HL-60 (cell line): ENCODE data around the gene COL4A4.

Experiments used
- DNase-seq, 2 experiments: peaks; one replicate each; pipeline ENCODE4 v3.0.0-alpha.2; 2010 to 2020; ENCODE audit warnings: low read depth in 1 of 2, low spot score in 1 of 2
- H3K27ac ChIP-seq: fragments of 250-450 bp; sonication (Bioruptor Pico); replicated peaks from 2 replicates; pipeline ENCODE4 v1.5.1; 2020; ENCODE audit warnings: mild to moderate bottlenecking, moderate library complexity
- H3K27me3 ChIP-seq: fragments of 250-450 bp; sonication (Bioruptor Pico); 2 replicates; pipeline ENCODE4 v1.5.1; 2021; ENCODE audit warnings: mild to moderate bottlenecking, moderate library complexity; ENCODE audit not compliant: insufficient read depth, poor library complexity, severe bottlenecking
- H3K4me3 ChIP-seq: replicated peaks from 2 replicates; pipeline ENCODE4 v1.5.1; 2011; ENCODE audit warnings: mild to moderate bottlenecking, control low read depth, low read length; ENCODE audit not compliant: insufficient read depth
- GABPA ChIP-seq: IDR thresholded peaks from 2 replicates; pipeline ENCODE4 v1.6.1; 2012; ENCODE audit warnings: low read depth
- POLR2AphosphoS5 ChIP-seq: IDR thresholded peaks from 2 replicates; pipeline ENCODE4 v1.6.1; 2012; ENCODE audit warnings: low read depth
- SPI1 ChIP-seq: IDR thresholded peaks from 2 replicates; pipeline ENCODE4 v1.6.1; 2012; ENCODE audit warnings: low read depth, mild to moderate bottlenecking, borderline replicate concordance
- TF ChIP-seq, protein P1 (sequence below): IDR thresholded peaks from 2 replicates; pipeline ENCODE4 v1.6.1; 2012; ENCODE audit warnings: low read depth; ENCODE audit not compliant: insufficient replicate concordance
- TF ChIP-seq, protein P2 (sequence below): IDR thresholded peaks from one replicate; pipeline ENCODE4 v1.5.1; 2011; ENCODE audit warnings: low read length, control low read depth, inconsistent platforms; ENCODE audit not compliant: insufficient read depth

The COL4A4 gene

DNA sequence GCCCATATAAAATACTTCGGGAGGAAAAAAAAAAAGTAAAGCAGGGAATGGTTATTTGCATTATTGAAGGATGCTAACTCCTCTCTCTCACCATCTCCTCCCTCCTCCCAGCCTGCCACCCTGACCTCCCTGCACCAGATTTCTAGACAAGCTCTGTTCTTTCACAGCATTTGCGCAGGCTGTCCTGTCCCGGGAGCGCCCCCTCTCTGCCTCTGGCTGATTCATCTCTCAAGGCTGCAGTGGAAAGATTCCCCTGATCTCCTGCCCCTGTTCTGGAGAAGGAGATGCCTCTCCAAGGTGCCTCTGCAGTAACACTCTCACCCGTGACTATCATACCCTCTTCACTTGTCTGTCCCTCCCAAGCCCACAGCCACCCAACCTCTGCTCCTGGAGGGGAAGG is 38.5 kb downstream of the COL4A4 start:
- TF ChIP-seq, protein P1, sequence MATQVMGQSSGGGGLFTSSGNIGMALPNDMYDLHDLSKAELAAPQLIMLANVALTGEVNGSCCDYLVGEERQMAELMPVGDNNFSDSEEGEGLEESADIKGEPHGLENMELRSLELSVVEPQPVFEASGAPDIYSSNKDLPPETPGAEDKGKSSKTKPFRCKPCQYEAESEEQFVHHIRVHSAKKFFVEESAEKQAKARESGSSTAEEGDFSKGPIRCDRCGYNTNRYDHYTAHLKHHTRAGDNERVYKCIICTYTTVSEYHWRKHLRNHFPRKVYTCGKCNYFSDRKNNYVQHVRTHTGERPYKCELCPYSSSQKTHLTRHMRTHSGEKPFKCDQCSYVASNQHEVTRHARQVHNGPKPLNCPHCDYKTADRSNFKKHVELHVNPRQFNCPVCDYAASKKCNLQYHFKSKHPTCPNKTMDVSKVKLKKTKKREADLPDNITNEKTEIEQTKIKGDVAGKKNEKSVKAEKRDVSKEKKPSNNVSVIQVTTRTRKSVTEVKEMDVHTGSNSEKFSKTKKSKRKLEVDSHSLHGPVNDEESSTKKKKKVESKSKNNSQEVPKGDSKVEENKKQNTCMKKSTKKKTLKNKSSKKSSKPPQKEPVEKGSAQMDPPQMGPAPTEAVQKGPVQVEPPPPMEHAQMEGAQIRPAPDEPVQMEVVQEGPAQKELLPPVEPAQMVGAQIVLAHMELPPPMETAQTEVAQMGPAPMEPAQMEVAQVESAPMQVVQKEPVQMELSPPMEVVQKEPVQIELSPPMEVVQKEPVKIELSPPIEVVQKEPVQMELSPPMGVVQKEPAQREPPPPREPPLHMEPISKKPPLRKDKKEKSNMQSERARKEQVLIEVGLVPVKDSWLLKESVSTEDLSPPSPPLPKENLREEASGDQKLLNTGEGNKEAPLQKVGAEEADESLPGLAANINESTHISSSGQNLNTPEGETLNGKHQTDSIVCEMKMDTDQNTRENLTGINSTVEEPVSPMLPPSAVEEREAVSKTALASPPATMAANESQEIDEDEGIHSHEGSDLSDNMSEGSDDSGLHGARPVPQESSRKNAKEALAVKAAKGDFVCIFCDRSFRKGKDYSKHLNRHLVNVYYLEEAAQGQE: no peak
- TF ChIP-seq, protein P2, sequence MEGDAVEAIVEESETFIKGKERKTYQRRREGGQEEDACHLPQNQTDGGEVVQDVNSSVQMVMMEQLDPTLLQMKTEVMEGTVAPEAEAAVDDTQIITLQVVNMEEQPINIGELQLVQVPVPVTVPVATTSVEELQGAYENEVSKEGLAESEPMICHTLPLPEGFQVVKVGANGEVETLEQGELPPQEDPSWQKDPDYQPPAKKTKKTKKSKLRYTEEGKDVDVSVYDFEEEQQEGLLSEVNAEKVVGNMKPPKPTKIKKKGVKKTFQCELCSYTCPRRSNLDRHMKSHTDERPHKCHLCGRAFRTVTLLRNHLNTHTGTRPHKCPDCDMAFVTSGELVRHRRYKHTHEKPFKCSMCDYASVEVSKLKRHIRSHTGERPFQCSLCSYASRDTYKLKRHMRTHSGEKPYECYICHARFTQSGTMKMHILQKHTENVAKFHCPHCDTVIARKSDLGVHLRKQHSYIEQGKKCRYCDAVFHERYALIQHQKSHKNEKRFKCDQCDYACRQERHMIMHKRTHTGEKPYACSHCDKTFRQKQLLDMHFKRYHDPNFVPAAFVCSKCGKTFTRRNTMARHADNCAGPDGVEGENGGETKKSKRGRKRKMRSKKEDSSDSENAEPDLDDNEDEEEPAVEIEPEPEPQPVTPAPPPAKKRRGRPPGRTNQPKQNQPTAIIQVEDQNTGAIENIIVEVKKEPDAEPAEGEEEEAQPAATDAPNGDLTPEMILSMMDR: no peak
- no peak for TF ChIP-seq SPI1
- no peak for TF ChIP-seq POLR2AphosphoS5
- no peak for TF ChIP-seq GABPA
- no peak for DNase-seq
- H3K27ac ChIP-seq: no peak overlapping the region
- H3K27me3 ChIP-seq: peaks cover 2% of the 10 kb centered on the region
- H3K4me3 ChIP-seq: no peak overlapping the region

DNA sequence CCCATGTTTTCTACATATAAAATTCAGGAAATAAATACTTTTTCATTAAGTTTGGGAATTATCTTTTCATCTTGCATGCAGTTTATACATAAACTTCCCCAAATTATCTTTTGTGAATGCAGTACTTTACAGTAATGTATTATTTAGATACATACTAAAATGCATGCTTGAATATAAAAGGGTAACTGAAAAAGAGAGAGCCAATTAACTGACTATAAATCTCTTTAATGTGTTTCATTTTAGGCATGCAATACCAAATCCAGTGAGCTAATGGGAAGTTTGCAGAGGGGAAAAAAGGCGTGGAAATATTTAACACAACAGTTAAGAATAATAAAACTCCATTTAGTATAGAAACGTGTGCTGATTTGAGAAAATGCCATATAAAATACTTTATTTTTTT is 39.2 kb downstream of the COL4A4 start:
- TF ChIP-seq, protein P2: no peak
- TF ChIP-seq SPI1 (no peak), GABPA (no peak)
- H3K27ac ChIP-seq: no peak overlapping the region
- no peak overlapping the region for H3K4me3 ChIP-seq
- peaks cover 2% of the 10 kb centered on the region for H3K27me3 ChIP-seq
- no peak for DNase-seq

DNA sequence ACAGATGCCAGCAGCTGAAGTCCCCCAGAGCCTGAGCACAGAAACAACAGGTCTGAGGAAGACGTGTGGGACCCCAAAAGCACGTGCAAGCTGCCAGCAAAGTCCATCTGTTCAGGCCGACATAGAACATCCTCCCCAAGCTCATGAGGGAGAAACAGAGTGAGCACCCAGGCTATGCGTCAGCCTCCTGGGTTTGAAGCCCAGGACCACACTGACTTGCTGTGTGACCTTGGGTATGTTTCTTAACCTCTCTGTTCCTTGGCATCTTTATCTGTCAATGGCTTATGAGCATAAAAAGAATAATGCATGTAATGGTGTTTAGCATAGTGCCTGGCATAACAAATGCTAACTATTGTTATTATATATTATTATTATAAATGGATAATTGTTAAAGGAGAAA is 40.3 kb downstream of the COL4A4 start:
- Histone ChIP-seq H3K27me3 (peaks cover 2% of the 10 kb centered on the region), H3K27ac (no peak overlapping the region), H3K4me3 (no peak overlapping the region)
- TF ChIP-seq GABPA (no peak), SPI1 (no peak), POLR2AphosphoS5 (no peak)
- TF ChIP-seq, protein P2: no peak
- TF ChIP-seq, protein P1: no peak
- no peak for DNase-seq

DNA sequence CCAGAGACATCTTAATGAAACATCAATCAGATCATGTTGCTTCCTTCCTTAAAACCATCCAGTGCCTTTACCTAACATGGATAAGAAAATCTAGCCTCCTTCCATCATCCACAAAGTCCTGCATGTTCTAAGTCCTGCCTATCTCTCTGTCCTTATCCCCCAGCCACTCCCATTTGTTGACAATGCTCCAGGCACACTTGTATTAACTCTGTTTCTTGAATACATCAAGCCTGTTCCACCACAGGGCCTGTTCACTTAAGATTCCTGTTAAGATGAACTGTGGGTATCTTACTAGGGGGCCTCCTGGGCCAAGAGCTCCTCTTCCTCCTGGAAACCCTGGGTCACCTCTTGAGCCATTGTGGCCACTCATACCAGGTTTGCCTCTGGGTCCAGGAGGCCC is 45.7 kb downstream of the COL4A4 start:
- TF ChIP-seq GABPA: no peak
- TF ChIP-seq POLR2AphosphoS5: no peak
- DNase-seq: no peak
- H3K27me3 ChIP-seq: no peaks in the 10 kb centered on the region
- no peak overlapping the region for H3K27ac ChIP-seq
- H3K4me3 ChIP-seq: no peak overlapping the region
